Transverse colon (tissue), 4 donors: ENCODE results near the gene IFIT2.

Source experiments
- EP300 ChIP-seq: sonication (generic); formaldehyde crosslinking; IDR thresholded peaks from one replicate; pipeline ENCODE4 v1.6.1; 2017; ENCODE audit warnings: antibody characterized with exemption, low read depth
- POLR2A ChIP-seq: fragments of 450-650 bp; IDR thresholded peaks from one replicate; pipeline ENCODE4 v1.6.1; 2016; ENCODE audit warnings: antibody characterized with exemption, mild to moderate bottlenecking, moderate library complexity
- POLR2AphosphoS5 ChIP-seq, 3 donors: sonication (generic); formaldehyde crosslinking; IDR thresholded peaks; one replicate each; pipeline ENCODE4 v1.6.1; 2016; ENCODE audit warnings: antibody characterized with exemption in 3 of 3
- TF ChIP-seq, protein P1 (sequence below), 5 experiments: fragments of 200-600 bp in 3 of 5; fragments of 450-650 bp in 2 of 5; sonication (generic) in 3 of 5; IDR thresholded peaks; 1 replicate in 2 of 5; 2 replicates in 3 of 5; pipeline ENCODE4 v1.5.1; 2016 to 2017; ENCODE audit warnings: antibody characterized with exemption in 5 of 5, inconsistent platforms in 3 of 5, mild to moderate bottlenecking in 2 of 5, moderate library complexity in 1 of 5

DNA sequence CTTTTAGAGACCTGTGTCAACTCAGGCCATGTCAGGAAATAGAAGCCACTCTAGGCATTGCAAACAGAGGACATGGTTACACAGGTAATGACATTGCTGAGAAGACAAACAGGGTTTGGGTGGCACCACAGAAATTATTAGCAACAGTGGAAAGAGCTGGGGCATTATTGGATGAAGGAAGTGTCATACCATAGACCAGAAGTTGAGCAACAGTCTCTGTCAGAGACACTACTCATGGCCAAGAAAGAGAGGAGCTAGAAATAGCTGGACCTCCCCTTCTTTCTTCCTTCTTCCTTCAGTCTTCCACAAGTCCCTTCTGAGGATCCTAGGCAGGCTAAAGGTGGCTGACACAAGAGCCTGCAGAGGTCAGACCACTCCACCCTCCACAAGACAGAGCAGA is 46.1 kb upstream of the IFIT2 start:
- TF ChIP-seq, protein P1, sequence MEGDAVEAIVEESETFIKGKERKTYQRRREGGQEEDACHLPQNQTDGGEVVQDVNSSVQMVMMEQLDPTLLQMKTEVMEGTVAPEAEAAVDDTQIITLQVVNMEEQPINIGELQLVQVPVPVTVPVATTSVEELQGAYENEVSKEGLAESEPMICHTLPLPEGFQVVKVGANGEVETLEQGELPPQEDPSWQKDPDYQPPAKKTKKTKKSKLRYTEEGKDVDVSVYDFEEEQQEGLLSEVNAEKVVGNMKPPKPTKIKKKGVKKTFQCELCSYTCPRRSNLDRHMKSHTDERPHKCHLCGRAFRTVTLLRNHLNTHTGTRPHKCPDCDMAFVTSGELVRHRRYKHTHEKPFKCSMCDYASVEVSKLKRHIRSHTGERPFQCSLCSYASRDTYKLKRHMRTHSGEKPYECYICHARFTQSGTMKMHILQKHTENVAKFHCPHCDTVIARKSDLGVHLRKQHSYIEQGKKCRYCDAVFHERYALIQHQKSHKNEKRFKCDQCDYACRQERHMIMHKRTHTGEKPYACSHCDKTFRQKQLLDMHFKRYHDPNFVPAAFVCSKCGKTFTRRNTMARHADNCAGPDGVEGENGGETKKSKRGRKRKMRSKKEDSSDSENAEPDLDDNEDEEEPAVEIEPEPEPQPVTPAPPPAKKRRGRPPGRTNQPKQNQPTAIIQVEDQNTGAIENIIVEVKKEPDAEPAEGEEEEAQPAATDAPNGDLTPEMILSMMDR (IDR thresholded peaks at IDR 0.05), result no peak
- TF ChIP-seq POLR2A (no peak), EP300 (no peak), POLR2AphosphoS5 (IDR thresholded peaks at IDR 0.05) (no peak)
